C4-2B (cell line): ENCODE data around the gene ANXA9.

Experiments
- H3K27ac ChIP-seq: fragments of 450-650 bp; 2 replicates; pipeline ENCODE4 v1.5.1; 2017
- ZFX ChIP-seq: fragments of 450-650 bp; IDR thresholded peaks from 2 replicates; pipeline ENCODE4 v1.6.1; 2017
- TF ChIP-seq, protein P1 (sequence below): fragments of 450-650 bp; conservative IDR thresholded peaks from 2 replicates; pipeline ENCODE4 v1.5.1; 2017; ENCODE audit warnings: mild to moderate bottlenecking

ANXA9 gene

DNA sequence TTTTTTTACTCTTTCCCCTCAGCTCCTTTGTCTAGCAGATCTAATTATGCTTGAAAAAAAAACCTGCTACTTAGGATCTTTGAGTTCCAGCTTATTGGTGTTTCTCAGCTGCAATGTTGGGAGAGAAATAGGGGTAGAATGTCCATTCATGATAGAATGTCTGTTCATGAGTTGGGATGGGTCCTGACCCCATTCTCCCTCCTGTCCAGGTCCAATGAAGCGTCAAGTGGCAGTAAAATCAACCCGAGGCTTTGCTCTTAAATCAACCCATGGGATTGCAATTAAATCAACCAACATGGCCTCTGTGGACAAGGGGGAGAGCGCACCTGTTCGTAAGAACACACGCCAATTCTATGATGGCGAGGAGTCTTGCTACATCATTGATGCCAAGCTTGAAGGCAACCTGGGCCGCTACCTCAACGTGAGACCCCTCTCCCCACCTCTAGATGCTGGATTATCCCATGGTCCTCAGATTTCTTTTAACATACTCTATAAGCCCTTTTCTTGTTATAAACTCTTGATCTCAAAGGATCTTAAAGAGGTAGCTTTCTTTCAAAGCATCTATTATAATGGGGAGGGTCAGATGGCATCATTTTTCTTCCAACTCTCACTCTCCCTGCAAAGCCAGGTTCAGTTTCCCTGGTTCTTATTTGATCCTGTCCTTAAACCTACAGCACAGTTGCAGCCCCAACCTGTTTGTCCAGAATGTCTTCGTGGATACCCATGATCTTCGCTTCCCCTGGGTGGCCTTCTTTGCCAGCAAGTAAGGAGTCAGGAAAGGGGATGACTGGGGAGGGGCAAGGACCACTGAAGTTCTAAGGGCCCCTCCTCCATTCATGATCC lies 18.6 kb upstream of the ANXA9 start:
- no peak for TF ChIP-seq ZFX
- TF ChIP-seq, protein P1, sequence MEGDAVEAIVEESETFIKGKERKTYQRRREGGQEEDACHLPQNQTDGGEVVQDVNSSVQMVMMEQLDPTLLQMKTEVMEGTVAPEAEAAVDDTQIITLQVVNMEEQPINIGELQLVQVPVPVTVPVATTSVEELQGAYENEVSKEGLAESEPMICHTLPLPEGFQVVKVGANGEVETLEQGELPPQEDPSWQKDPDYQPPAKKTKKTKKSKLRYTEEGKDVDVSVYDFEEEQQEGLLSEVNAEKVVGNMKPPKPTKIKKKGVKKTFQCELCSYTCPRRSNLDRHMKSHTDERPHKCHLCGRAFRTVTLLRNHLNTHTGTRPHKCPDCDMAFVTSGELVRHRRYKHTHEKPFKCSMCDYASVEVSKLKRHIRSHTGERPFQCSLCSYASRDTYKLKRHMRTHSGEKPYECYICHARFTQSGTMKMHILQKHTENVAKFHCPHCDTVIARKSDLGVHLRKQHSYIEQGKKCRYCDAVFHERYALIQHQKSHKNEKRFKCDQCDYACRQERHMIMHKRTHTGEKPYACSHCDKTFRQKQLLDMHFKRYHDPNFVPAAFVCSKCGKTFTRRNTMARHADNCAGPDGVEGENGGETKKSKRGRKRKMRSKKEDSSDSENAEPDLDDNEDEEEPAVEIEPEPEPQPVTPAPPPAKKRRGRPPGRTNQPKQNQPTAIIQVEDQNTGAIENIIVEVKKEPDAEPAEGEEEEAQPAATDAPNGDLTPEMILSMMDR: no peak
- H3K27ac ChIP-seq: no peak overlapping the region

DNA sequence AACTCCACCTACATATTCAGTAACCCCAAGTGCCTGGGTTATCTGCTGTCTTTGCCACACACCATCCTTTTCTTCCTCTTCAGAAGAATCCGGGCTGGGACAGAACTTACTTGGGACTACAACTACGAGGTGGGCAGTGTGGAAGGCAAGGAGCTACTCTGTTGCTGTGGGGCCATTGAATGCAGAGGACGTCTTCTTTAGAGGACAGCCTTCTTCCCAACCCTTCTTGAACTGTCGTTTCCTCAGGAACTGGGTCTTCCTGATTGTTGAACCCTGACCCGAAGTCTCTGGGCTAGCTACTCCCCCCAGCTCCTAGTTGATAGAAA lies 18.0 kb upstream of the ANXA9 start:
- TF ChIP-seq ZFX: no peak
- TF ChIP-seq, protein P1: no peak
- no peak overlapping the region for H3K27ac ChIP-seq

DNA sequence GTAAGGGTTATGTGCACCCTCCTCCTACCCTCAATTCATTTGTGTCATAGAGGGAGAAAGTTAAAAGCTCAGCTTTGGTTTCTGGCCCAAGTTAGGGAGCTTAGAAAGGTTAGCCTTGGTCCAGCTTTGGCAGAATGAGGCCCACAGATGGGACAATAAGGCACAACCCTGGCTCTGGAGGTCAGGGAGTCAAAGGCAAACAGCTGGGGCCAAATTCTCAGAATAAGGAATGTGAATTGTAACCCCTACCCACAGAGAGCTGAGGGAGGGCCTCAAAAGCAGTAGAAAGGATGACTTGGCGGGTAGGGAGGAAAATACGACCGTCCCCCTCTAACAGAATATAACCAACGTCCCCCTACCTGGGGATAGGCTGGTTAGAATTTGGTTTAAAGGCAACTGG lies 16.5 kb upstream of the ANXA9 start:
- TF ChIP-seq, protein P1: no peak
- no peak for TF ChIP-seq ZFX
- H3K27ac ChIP-seq: no peak overlapping the region

DNA sequence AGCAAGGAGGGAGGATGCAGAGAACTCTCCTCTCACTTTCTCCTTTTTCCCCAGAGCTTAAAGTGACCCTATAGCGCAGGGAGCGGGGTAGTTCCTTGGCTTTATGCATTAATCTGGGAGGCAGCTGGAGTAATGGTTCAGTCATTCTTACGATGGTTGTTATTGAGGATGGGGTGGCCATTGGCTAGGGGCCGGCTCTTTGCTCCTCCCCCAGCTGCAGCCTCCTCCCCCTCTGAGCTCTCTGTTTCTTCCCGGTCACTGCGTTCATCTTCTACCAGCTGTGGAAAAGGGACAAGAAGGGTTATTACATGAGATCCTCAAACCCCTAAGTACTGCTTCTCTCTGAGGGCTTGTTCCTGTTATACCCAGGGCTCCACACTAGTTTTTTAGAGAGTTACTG lies 16.1 kb upstream of the ANXA9 start:
- TF ChIP-seq ZFX: no peak
- TF ChIP-seq, protein P1: no peak
- H3K27ac ChIP-seq: no peak overlapping the region

DNA sequence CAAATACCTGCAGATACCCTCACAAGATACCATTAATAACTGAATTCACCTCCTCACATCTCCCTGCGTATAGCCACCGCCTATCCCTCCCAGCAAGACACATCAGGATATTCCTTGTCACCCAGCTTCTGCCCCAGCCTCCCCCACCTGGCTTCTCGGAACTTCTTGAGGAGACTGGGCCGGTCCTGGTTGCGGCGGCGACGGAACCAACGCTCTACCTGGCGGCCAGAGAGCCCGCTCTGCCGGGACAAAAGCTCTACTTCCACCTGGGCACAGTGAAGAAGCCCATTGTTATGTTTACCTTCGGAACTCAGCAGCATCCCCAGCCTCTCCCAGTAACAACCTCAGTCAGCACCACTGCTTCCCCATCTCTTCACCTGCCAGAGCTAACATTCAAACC lies 14.2 kb upstream of the ANXA9 start:
- no peak for TF ChIP-seq ZFX
- TF ChIP-seq, protein P1: no peak
- peak overlapping the region; percentile 9; the same call in 1 of the 2 replicates for H3K27ac ChIP-seq

DNA sequence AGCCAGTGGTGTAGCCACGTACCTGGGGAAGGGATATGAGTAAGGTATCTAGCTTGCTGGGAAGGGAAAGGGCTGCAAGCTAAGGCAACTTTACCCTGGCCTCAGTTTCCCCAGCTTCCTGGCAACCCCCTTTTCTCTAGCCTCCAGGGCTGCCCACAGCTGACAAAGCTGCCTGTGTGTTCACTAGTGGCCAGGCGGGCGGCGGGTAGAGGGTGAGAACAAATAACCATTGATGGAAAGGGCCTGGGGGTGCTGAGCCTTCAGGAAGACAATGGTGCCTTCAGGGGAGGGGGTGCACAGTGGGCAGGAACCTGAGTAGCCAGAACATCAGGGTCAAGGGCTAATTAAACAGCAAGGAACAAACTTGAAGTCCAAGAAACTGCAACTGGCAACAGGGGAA lies 13.6 kb upstream of the ANXA9 start:
- H3K27ac ChIP-seq: peak overlapping the region; percentile 9
- TF ChIP-seq, protein P1: no peak
- no peak for TF ChIP-seq ZFX

DNA sequence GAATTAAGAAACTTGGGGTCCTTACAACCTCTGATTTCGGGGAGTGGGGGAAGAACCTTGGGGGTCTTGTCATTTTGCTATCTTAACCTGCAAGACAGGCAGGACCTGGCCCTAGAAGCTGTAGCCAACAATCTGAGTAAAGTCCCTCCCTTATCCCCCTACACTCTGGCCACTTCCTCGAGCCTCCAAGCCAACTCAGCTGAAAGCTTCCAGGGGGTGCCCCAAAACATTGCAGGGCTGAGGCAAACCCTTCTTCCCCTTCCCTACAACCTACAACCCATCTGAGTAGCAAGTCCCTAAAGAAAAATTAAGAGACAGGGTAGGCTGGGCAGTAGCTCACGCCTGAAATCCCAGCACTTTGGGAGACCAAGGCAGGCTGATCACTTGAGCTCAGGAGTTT lies 12.5 kb upstream of the ANXA9 start:
- H3K27ac ChIP-seq: no peak overlapping the region
- TF ChIP-seq, protein P1: no peak
- no peak for TF ChIP-seq ZFX
